A673 (cell line): Measurements from ENCODE around the gene PSMD11.

Source experiments
- EZH2 ChIP-seq: fragments of 200-600 bp; sonication (generic); IDR thresholded peaks from 2 replicates; pipeline ENCODE4 v1.6.1; 2017; ENCODE audit warnings: borderline replicate concordance, low read depth, mild to moderate bottlenecking, mixed read lengths, antibody characterized with exemption, low read length; ENCODE audit not compliant: poor library complexity, severe bottlenecking
- TF ChIP-seq, protein P1 (sequence below): fragments of 300-800, 200-600 bp; sonication (generic); conservative IDR thresholded peaks from 2 replicates; pipeline ENCODE4 v1.5.1; 2017; ENCODE audit warnings: low read depth, mild to moderate bottlenecking, antibody characterized with exemption, low read length, moderate library complexity, mixed read lengths

DNA sequence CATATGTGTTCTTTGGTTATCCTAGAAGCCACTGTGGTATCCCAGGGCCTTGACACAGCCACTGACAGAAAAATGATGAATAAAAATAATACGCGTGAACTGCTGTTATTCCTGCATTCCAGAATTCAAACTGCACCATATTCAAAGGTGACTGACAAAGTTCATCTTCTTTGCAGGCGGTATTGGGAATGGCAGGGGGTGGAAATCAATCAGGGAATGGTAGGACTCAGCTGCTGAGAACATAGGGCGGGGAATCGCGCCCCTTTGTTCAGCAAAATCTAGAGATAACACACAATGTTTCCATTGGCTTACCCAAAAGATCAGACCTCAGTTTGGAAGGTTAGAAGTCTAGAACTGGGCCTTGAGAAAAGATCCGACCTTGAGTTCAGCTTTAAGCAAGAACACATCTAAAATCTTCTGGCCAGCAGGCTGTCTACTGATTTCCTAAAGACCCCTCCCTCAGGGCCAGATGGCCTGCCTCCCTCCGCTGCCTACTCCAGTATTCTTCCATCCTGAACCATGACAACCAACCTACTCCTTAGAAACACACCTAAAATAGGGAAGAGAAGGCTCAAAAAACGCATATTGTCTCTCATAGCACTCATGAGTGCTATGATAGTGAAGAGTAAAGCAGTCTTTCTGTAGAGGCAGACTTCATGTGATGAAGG is 76.6 kb downstream of the PSMD11 start:
- TF ChIP-seq, protein P1, sequence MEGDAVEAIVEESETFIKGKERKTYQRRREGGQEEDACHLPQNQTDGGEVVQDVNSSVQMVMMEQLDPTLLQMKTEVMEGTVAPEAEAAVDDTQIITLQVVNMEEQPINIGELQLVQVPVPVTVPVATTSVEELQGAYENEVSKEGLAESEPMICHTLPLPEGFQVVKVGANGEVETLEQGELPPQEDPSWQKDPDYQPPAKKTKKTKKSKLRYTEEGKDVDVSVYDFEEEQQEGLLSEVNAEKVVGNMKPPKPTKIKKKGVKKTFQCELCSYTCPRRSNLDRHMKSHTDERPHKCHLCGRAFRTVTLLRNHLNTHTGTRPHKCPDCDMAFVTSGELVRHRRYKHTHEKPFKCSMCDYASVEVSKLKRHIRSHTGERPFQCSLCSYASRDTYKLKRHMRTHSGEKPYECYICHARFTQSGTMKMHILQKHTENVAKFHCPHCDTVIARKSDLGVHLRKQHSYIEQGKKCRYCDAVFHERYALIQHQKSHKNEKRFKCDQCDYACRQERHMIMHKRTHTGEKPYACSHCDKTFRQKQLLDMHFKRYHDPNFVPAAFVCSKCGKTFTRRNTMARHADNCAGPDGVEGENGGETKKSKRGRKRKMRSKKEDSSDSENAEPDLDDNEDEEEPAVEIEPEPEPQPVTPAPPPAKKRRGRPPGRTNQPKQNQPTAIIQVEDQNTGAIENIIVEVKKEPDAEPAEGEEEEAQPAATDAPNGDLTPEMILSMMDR, result no peak
- TF ChIP-seq EZH2, result no peak
